Measurements from ENCODE around the gene SCUBE1.

The SCUBE1 gene

DNA sequence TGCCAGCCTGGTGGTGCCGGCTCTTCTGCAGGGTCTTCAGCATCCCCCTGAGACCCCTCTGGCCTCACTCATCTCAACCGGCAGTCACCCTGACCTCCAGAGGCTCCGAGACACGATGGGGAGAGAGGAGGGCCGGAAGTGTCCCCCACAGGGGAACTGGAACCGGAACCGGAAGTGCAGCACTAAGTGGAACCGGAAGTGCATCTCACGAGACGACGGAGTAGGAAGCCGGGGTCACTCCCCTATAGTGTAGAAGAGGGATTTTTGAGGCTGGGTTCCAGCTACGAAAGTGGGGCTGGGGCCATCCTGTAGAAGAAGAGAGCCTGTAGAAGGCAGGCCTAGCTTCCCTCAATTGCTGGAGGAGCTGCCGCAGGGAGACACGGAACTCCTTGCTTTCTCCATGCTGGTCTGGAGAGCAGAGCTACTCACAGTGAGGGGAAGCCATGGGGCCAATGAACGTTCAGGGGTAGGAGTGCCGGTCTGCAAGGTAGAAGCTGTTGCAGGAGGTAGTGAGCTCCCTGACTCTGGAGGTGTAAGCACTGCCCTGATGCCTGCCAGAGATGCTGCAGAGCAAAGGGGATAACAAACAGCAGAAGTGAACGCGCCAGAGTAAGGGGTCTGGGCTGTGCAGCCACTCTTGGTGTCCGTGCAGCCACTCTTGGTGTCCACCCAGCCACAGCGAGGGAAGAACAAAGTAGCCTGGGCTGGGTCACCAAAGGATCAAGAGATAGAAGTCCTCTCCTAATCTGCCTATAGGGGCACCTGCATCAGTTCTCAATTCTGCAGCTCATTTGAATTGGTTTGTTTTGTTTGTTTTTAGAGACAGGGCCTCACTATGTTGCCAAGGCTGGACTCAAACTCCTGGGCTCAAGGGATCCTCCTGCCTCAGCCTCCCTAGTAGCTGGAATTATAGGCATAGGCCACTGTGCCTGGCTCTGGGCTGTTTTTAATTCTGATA lies 21.9 kb downstream of the SCUBE1 start:
- in situ Hi-C loops (cut with HindIII; ENCODE audit: low sequenced_read_pairs), result no loop called here
- H3K4me3 ChIP-seq (ENCODE audit: low read depth, low read length), result no peak overlapping the region
- DNase-seq (ENCODE audit: low read depth, low spot score), result no peak
- no peak for TF ChIP-seq CTCF (IDR thresholded peaks at IDR 0.05; ENCODE audit: low read depth, low read length)

GRCh38 chr22:43319661-43320486 lies 23.3 kb downstream of the SCUBE1 start:
- no peak for DNase-seq (ENCODE audit: low read depth, low spot score)
- no peak overlapping the region for H3K4me3 ChIP-seq (ENCODE audit: low read depth, low read length)
- TF ChIP-seq CTCF (IDR thresholded peaks at IDR 0.05; ENCODE audit: low read depth, low read length), result no peak
- in situ Hi-C loops (cut with HindIII; ENCODE audit: low sequenced_read_pairs), result no loop called here

DNA sequence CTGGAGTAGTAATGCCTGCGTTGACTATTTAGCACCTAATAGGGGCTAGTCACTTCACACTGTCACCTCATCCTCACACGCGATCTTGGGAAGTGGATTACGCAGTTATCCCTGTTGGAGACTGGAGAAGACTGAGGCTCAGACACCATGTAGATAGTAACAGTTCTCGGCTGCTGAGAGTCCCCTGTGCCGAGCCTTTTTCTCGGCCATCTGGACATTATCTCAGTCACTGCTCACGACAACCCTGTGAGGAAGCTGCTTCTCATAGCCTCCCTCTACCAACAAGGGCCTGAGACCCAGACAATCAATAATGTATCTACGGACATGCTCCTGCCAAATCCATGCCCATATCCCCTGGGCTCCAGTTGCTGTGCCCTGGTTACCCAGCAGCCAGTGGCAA lies 25.9 kb downstream of the SCUBE1 start:
- in situ Hi-C loops (cut with HindIII; ENCODE audit: low sequenced_read_pairs), result no loop called here
- no peak overlapping the region for H3K4me3 ChIP-seq (ENCODE audit: low read depth, low read length)
- DNase-seq (ENCODE audit: low read depth, low spot score), result no peak
- no peak for TF ChIP-seq CTCF (IDR thresholded peaks at IDR 0.05; ENCODE audit: low read depth, low read length)

- in situ Hi-C loops (cut with HindIII; ENCODE audit: low sequenced_read_pairs), result no loop called here
- no peak for TF ChIP-seq CTCF (IDR thresholded peaks at IDR 0.05; ENCODE audit: low read depth, low read length)
- no peak overlapping the region for H3K4me3 ChIP-seq (ENCODE audit: low read depth, low read length)
- no peak for DNase-seq (ENCODE audit: low read depth, low spot score)
These were observed 27.4 kb downstream of the SCUBE1 start for GRCh38 chr22:43315687-43316217.

DNA sequence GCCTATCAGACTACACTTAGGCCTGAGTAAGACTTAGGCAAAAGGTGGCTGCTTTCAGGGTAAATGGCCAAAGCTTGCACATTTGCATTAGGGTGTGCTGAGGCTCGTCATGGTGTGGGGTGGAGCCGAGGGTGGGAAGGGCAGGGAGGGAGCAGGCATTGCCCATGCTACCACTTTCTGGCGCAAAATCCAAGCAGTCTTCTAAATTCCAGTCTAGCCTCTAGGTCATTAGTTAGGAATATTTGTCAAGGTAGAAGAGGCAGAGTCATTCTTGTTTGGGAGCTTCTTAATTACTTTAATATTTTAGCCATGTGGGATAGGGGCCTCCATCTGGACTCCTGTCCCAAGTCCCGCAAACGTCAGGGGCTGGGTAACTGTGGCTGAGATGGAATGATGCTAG lies 28.6 kb downstream of the SCUBE1 start:
- DNase-seq (ENCODE audit: low read depth, low spot score), result no peak
- in situ Hi-C loops (cut with HindIII; ENCODE audit: low sequenced_read_pairs), result no loop called here
- no peak for TF ChIP-seq CTCF (IDR thresholded peaks at IDR 0.05; ENCODE audit: low read depth, low read length)
- no peak overlapping the region for H3K4me3 ChIP-seq (ENCODE audit: low read depth, low read length)

GRCh38 chr22:43313890-43314474 lies 29.2 kb downstream of the SCUBE1 start:
- no peak overlapping the region for H3K4me3 ChIP-seq (ENCODE audit: low read depth, low read length)
- no peak for DNase-seq (ENCODE audit: low read depth, low spot score)
- in situ Hi-C loops (cut with HindIII; ENCODE audit: low sequenced_read_pairs), result no loop called here
- no peak for TF ChIP-seq CTCF (IDR thresholded peaks at IDR 0.05; ENCODE audit: low read depth, low read length)
